Measurements from ENCODE around the gene TIGD6.
"Not testable (repeated sequence)": the region's sequence is repeated elsewhere in the genome, so short reads cannot be mapped to it uniquely, and the experiment has no call there.

Gene TIGD6

GRCh38 chr5:150000256-150000989 lies at the start of gene TIGD6, which contains the start of gene HMGXB3:
Gene TIGD6 (minus strand): TSS chr5:150000654. CDS start chr5:149996348, 4,306 bp downstream.
Gene HMGXB3 (plus strand): TSS chr5:150000739. CDS start chr5:150004853, 4,114 bp downstream.
- DNase-seq (ENCODE audit: low read depth in 2 of 2), result peak; percentile 69 to 79

- no peak for DNase-seq (ENCODE audit: low read depth in 2 of 2)
Observed at GRCh38 chr5:150046031-150046430, 45.6 kb upstream of the TIGD6 start.

GRCh38 chr5:150045549-150045948 lies 45.1 kb upstream of the TIGD6 start:
- DNase-seq (ENCODE audit: low read depth in 2 of 2), result no peak

GRCh38 chr5:150044712-150045111 lies 44.3 kb upstream of the TIGD6 start:
- DNase-seq (ENCODE audit: low read depth in 2 of 2), result no peak

GRCh38 chr5:150044329-150044681 lies 43.9 kb upstream of the TIGD6 start:
- no peak for DNase-seq (ENCODE audit: low read depth in 2 of 2)

- DNase-seq (ENCODE audit: low read depth in 2 of 2), result no peak
Observed at GRCh38 chr5:150043657-150044328, 43.3 kb upstream of the TIGD6 start.

- DNase-seq (ENCODE audit: low read depth in 2 of 2), result no peak
Observed at GRCh38 chr5:150042459-150042858, 42.0 kb upstream of the TIGD6 start.

GRCh38 chr5:150038547-150038946 lies 38.1 kb upstream of the TIGD6 start:
- DNase-seq (ENCODE audit: low read depth in 2 of 2), result no peak

GRCh38 chr5:150036513-150036912 lies 36.1 kb upstream of the TIGD6 start:
- no peak for DNase-seq (ENCODE audit: low read depth in 2 of 2)

- no peak for DNase-seq (ENCODE audit: low read depth in 2 of 2)
Observed at GRCh38 chr5:150035139-150035895, 34.9 kb upstream of the TIGD6 start.

GRCh38 chr5:150034662-150035061 lies 34.2 kb upstream of the TIGD6 start:
- DNase-seq (ENCODE audit: low read depth in 2 of 2), result no peak

GRCh38 chr5:150033334-150033733 lies 32.9 kb upstream of the TIGD6 start:
- no peak for DNase-seq (ENCODE audit: low read depth in 2 of 2)

- not testable (repeated sequence) for DNase-seq (ENCODE audit: low read depth in 2 of 2)
Observed at GRCh38 chr5:150028047-150028446, 27.6 kb upstream of the TIGD6 start.

- no peak for DNase-seq (ENCODE audit: low read depth in 2 of 2)
Observed at GRCh38 chr5:150026682-150027172, 26.3 kb upstream of the TIGD6 start.

- no peak for DNase-seq (ENCODE audit: low read depth in 2 of 2)
Observed at GRCh38 chr5:150024346-150024984, 24.0 kb upstream of the TIGD6 start.

- no peak for DNase-seq (ENCODE audit: low read depth in 2 of 2)
Observed at GRCh38 chr5:150023136-150023535, 22.7 kb upstream of the TIGD6 start.

- no peak for DNase-seq (ENCODE audit: low read depth in 2 of 2)
Observed at GRCh38 chr5:150022681-150023080, 22.2 kb upstream of the TIGD6 start.

- no peak for DNase-seq (ENCODE audit: low read depth in 2 of 2)
Observed at GRCh38 chr5:150022158-150022531, 21.7 kb upstream of the TIGD6 start.

- no peak for DNase-seq (ENCODE audit: low read depth in 2 of 2)
Observed at GRCh38 chr5:150021491-150022157, 21.2 kb upstream of the TIGD6 start.

GRCh38 chr5:150020249-150020648 lies 19.8 kb upstream of the TIGD6 start:
- DNase-seq (ENCODE audit: low read depth in 2 of 2), result no peak

GRCh38 chr5:150017226-150018005 lies 17.0 kb upstream of the TIGD6 start:
- no peak for DNase-seq (ENCODE audit: low read depth in 2 of 2)

All from activated CD8-positive, alpha-beta memory T cell treated with anti-CD3 and anti-CD28 coated beads for 4 hours (primary cell).